Body of pancreas (tissue), 4 donors: ENCODE results near the gene TUFT1. TPM values are rescaled to one million over a fixed set of nuclear protein-coding genes. Genes with fewer than 3 reads are reported as not detected.

Source experiments
- ATAC-seq: fragments of 150-250 bp; one replicate; pipeline ENCODE4 v1.9.1; 2016
- DNase-seq, 4 donors: peaks; one replicate each; pipeline ENCODE4 v3.0.0-alpha.2; 2019
- H3K27ac ChIP-seq, 4 donors: fragments of 200-600 bp; sonication (generic); 1 replicate in 3 of 4; 2 replicates in 1 of 4; pipeline versions ENCODE4 v1.5.1 to v1.6.1; 2016 to 2019; ENCODE audit warnings: mild to moderate bottlenecking in 1 of 4, mixed read lengths in 1 of 4, moderate library complexity in 1 of 4
- H3K27me3 ChIP-seq, 2 donors: fragments of 200-600 bp; sonication (generic); one replicate each; pipeline ENCODE4 v1.6.0; 2016; ENCODE audit warnings: mild to moderate bottlenecking in 1 of 2
- H3K36me3 ChIP-seq, 2 donors: fragments of 200-600 bp; sonication (generic); replicated peaks in 1 of 2; 2 replicates each; pipeline ENCODE4 v1.5.1; 2016; ENCODE audit warnings: low read depth in 2 of 2; ENCODE audit not compliant: insufficient read depth in 1 of 2
- H3K4me1 ChIP-seq: fragments of 200-600 bp; sonication (generic); one replicate; pipeline ENCODE4 v1.6.0; 2016
- H3K4me3 ChIP-seq, 2 donors: fragments of 200-600 bp; sonication (generic); 1 replicate in 1 of 2; 2 replicates in 1 of 2; pipeline ENCODE4 v1.5.1; 2016 to 2019
- H3K9me3 ChIP-seq, 3 donors: fragments of 200-600 bp; sonication (generic); 1 replicate in 2 of 3; 2 replicates in 1 of 3; pipeline ENCODE4 v1.5.1; 2016
- POLR2A ChIP-seq, 3 donors: fragments of 450-650 bp; IDR thresholded peaks; one replicate each; pipeline ENCODE4 v1.6.1; 2016; ENCODE audit warnings: antibody characterized with exemption in 3 of 3, mild to moderate bottlenecking in 2 of 3
- WGBS, 2 donors: methylation state at CpG; one replicate each; pipeline ENCODE4 v1.1.5; 2017; 5-methylcytosine and 5-hydroxymethylcytosine counted together
- intact Hi-C: fragments of 100-400 bp; cut with DNase I; formaldehyde crosslinking; loops from one replicate; pipeline ENCODE4 v1.15.1; 2023
- total RNA-seq, 2 donors: library from RNA; depleted of rRNA; stranded (reverse); fragments of >200 nt; gene quantifications; one replicate each; pipeline ENCODE4 v1.1.0, GENCODE V29; 2016
- TF ChIP-seq, protein P1 (sequence below), 7 experiments: fragments of 450-650 bp in 4 of 7; fragments of 200-600 bp in 3 of 7; sonication (generic) in 3 of 7; IDR thresholded peaks; one replicate each; pipeline ENCODE4 v1.5.1; 2016 to 2019; ENCODE audit warnings: antibody characterized with exemption in 7 of 7

The TUFT1 gene
- total RNA-seq, 2 donors from 2014 or later = 10.9 to 17.1 TPM

DNA sequence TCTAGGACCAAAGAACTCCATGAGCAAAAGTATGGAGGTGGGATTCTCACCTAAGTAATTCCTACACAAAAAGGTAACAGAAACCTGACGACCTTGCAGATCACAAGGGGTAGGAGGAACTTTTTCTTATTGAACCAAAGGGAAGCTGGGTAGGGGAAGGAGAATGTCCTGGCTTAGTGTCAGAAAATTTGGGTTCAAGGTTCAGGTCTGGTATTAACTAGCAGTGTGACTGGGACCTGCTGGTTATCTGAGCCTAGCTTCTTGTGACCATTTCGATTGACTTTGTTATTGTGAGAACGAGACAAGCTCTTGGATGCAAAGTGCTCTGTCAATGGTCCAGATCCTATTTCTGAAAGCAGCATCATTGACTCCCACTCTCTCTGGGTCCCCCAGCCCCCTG is 66.7 kb downstream of the TUFT1 start:
- H3K9me3 ChIP-seq = no peaks in the 10 kb centered on the region
- no peak overlapping the region for H3K27ac ChIP-seq
- H3K4me1 ChIP-seq = peaks cover 8% of the 10 kb centered on the region
- no peaks in the 10 kb centered on the region for H3K36me3 ChIP-seq
- ATAC-seq (no peak), DNase-seq (no peak)
- intact Hi-C loops = no loop called here
- H3K27me3 ChIP-seq = no peaks in the 10 kb centered on the region
- WGBS, 2 donors = 39 to 42% methylated on average over 3 of the region's 3 CpGs
- no peak overlapping the region for H3K4me3 ChIP-seq
- TF ChIP-seq, protein P1, sequence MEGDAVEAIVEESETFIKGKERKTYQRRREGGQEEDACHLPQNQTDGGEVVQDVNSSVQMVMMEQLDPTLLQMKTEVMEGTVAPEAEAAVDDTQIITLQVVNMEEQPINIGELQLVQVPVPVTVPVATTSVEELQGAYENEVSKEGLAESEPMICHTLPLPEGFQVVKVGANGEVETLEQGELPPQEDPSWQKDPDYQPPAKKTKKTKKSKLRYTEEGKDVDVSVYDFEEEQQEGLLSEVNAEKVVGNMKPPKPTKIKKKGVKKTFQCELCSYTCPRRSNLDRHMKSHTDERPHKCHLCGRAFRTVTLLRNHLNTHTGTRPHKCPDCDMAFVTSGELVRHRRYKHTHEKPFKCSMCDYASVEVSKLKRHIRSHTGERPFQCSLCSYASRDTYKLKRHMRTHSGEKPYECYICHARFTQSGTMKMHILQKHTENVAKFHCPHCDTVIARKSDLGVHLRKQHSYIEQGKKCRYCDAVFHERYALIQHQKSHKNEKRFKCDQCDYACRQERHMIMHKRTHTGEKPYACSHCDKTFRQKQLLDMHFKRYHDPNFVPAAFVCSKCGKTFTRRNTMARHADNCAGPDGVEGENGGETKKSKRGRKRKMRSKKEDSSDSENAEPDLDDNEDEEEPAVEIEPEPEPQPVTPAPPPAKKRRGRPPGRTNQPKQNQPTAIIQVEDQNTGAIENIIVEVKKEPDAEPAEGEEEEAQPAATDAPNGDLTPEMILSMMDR (IDR thresholded peaks at IDR 0.05) = no peak
- no peak for TF ChIP-seq POLR2A (IDR thresholded peaks at IDR 0.05)

DNA sequence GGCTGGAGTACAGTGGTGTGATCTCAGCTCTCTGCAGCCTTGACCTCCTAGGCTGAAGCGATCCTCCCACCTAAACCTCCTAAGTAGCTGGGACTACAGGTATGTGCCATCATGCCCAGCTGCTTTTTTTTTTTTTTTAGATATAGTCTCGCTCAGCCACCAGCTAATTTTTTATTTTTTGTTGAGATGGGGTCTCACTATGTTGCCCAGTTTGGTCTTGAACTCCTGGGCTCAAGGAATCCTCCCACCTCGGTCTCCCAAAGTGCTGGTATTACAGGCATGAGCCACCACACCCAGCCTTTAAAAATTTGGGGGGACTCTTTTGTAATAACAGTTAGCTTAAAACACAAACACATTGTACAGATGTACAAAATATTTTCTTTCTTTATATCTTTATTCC is 70.0 kb downstream of the TUFT1 start:
- DNase-seq (no peak), ATAC-seq (no peak)
- WGBS, 2 donors = 92 to 100% methylated on average over 3 of the region's 3 CpGs
- TF ChIP-seq, protein P1 (IDR thresholded peaks at IDR 0.05) = no peak
- no peak for TF ChIP-seq POLR2A (IDR thresholded peaks at IDR 0.05)
- H3K27ac ChIP-seq = no peak overlapping the region
- intact Hi-C loops = no loop called here
- H3K4me1 ChIP-seq = peaks cover 25% of the 10 kb centered on the region
- H3K27me3 ChIP-seq = no peaks in the 10 kb centered on the region
- no peaks in the 10 kb centered on the region for H3K36me3 ChIP-seq
- H3K9me3 ChIP-seq = no peaks in the 10 kb centered on the region
- H3K4me3 ChIP-seq = no peak overlapping the region

DNA sequence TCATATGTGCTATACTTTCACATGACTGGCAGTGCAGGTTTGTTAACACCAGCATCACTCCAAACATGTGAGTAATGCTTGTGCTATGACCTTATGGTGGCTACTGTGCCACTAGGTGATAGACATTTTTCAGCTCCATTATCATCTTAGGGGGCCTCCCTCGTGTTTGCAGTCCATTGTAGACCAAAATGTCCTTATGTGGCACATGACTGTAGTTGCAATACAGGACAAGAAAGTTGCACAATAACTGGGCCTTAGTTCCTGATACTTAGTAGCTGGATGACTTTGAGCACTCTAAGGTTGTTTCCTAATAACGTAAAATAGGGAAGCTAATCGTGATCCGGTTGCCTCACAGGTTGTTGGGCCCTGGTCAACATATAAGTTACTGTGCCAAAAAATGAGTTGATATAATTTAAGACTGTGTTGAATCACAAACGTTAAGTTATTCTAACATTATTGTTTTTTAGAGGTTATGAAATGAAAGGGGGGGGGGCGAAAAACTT is 71.2 kb downstream of the TUFT1 start:
- no peaks in the 10 kb centered on the region for H3K36me3 ChIP-seq
- H3K4me3 ChIP-seq = no peak overlapping the region
- intact Hi-C loops = no loop called here
- H3K27me3 ChIP-seq = no peaks in the 10 kb centered on the region
- DNase-seq (peak in 2 of 4 donors; percentile 37 to 73), ATAC-seq (peak; percentile 54)
- peaks cover 25% of the 10 kb centered on the region for H3K4me1 ChIP-seq
- TF ChIP-seq, protein P1 (IDR thresholded peaks at IDR 0.05) = peak in 1 of 7 experiments; percentile 4
- TF ChIP-seq POLR2A (IDR thresholded peaks at IDR 0.05) = no peak
- H3K27ac ChIP-seq = peak overlapping the region; percentile 64 to 91 (median 80)
- WGBS, 2 donors = 1 to 6% methylated on average over 6 of the region's 6 CpGs
- no peaks in the 10 kb centered on the region for H3K9me3 ChIP-seq

DNA sequence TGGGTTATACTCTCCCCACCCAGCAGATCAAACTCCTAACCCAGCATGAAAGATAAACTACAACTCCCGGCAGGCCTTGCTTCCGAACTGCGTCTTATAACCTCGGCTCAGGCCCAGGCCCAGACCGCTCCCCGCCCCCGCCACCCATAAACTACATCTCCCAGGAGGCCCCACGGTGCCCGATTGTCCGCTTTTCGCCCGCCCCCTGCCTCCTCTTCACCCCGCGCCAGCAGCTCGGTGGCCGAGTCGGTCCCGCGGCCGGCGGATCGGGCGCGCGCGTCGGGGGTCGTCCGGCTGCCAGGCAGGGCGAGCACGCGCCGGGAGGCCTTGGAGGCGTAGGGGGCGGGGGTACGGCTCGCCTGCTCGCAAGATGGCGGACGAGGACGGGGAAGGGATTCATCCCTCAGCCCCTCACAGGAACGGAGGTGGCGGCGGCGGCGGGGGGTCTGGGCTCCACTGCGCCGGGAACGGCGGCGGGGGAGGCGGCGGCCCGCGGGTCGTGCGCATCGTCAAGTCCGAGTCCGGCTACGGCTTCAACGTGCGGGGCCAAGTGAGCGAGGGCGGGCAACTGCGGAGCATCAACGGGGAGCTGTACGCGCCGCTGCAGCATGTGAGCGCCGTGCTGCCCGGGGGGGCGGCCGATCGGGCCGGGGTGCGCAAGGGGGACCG is 71.9 kb downstream of the TUFT1 start, which contains the start of gene SNX27:
SNX27 (plus strand) TSS at position 219 of the 669 bp plus-strand sequence; CDS start at position 371, 152 bp downstream.
- peak; percentile 91 to 96 (median 92) for DNase-seq
- Histone ChIP-seq H3K36me3 (no peaks in the 10 kb centered on the region), H3K27ac (peak within 1 kb of the TSS; percentile 64 to 91 (median 80)), H3K4me1 (peaks cover 30% of the 10 kb centered on the region), H3K9me3 (no peaks in the 10 kb centered on the region), H3K4me3 (peak within 1 kb of the TSS; percentile 83 to 84), H3K27me3 (no peaks in the 10 kb centered on the region)
- peak; percentile 30 to 50 (median 31) for TF ChIP-seq POLR2A (IDR thresholded peaks at IDR 0.05)
- TF ChIP-seq, protein P1 (IDR thresholded peaks at IDR 0.05) = peak in 1 of 7 experiments; percentile 2
- peak; percentile 96 for ATAC-seq
- 0% methylated on average over 11 to 63 of the region's 79 CpGs for WGBS, 2 donors
- intact Hi-C loops = no loop called here
